ENCODE data around the gene COL17A1.
A peak's percentile ranks its signal among the peaks of the same experiment; 100 is the strongest.

The COL17A1 gene

DNA sequence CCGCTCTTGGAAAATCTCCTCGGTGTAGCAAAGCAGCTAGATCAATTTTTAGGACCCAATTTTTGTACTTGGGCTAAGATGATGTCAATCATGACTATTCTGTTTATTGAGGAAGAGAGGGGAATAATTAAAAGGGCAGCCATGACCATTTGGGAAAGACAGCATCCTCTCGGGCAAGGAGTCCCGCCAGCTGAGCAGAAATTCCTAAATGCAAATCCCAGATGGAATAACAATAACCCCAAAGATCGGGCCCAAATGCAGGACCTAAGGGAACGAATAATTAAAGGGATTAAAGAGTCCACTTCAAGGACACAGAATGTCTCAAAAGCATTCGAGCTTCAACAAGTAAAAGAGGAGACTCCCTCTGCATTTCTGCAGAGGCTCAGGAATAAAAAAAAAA, 18.7 kb downstream of the COL17A1 start:
- TF ChIP-seq RAD21 (IDR thresholded peaks at IDR 0.05; ENCODE audit: low read depth) (no peak), TEAD4 (IDR thresholded peaks at IDR 0.05) (no peak), EGR1 (IDR thresholded peaks at IDR 0.05) (no peak), NFIC (IDR thresholded peaks at IDR 0.05) (no peak), FOXM1 (IDR thresholded peaks at IDR 0.05; ENCODE audit: borderline replicate concordance, low read depth) (no peak), YY1 (IDR thresholded peaks at IDR 0.05; ENCODE audit: low read depth) (no peak)
- TF ChIP-seq, protein P1, sequence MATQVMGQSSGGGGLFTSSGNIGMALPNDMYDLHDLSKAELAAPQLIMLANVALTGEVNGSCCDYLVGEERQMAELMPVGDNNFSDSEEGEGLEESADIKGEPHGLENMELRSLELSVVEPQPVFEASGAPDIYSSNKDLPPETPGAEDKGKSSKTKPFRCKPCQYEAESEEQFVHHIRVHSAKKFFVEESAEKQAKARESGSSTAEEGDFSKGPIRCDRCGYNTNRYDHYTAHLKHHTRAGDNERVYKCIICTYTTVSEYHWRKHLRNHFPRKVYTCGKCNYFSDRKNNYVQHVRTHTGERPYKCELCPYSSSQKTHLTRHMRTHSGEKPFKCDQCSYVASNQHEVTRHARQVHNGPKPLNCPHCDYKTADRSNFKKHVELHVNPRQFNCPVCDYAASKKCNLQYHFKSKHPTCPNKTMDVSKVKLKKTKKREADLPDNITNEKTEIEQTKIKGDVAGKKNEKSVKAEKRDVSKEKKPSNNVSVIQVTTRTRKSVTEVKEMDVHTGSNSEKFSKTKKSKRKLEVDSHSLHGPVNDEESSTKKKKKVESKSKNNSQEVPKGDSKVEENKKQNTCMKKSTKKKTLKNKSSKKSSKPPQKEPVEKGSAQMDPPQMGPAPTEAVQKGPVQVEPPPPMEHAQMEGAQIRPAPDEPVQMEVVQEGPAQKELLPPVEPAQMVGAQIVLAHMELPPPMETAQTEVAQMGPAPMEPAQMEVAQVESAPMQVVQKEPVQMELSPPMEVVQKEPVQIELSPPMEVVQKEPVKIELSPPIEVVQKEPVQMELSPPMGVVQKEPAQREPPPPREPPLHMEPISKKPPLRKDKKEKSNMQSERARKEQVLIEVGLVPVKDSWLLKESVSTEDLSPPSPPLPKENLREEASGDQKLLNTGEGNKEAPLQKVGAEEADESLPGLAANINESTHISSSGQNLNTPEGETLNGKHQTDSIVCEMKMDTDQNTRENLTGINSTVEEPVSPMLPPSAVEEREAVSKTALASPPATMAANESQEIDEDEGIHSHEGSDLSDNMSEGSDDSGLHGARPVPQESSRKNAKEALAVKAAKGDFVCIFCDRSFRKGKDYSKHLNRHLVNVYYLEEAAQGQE (IDR thresholded peaks at IDR 0.05; ENCODE audit: low read depth): no peak
- TF ChIP-seq, protein P2, sequence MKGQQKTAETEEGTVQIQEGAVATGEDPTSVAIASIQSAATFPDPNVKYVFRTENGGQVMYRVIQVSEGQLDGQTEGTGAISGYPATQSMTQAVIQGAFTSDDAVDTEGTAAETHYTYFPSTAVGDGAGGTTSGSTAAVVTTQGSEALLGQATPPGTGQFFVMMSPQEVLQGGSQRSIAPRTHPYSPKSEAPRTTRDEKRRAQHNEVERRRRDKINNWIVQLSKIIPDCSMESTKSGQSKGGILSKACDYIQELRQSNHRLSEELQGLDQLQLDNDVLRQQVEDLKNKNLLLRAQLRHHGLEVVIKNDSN (IDR thresholded peaks at IDR 0.05): no peak

DNA sequence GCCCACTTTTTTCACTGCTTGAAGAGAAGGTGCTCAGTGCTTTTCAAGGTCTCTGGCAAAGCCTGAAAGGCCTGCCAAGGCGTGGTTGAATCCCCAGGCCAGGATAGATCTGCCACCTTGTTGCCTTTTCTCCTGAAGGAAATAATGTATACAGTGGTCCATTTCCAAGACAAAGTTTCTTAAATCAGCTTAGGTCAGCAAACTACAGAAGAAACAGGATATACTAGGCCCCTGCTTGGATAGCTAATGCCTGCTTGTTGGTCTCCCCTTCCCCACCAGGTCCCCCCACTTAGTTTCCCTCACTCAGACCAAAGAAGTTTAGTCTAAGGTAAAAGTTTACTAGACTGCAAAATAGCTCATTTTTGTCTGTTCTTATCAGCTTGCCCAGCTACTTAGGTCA, 19.9 kb downstream of the COL17A1 start:
- TF ChIP-seq ZBTB7A (IDR thresholded peaks at IDR 0.05; ENCODE audit: low read depth): no peak
- no peak for TF ChIP-seq EP300 (IDR thresholded peaks at IDR 0.05; ENCODE audit: borderline replicate concordance)
- TF ChIP-seq, protein P2 (IDR thresholded peaks at IDR 0.05): no peak
- TF ChIP-seq CEBPB (IDR thresholded peaks at IDR 0.05): no peak
- no peak for TF ChIP-seq EGR1 (IDR thresholded peaks at IDR 0.05)
- TF ChIP-seq RAD21 (IDR thresholded peaks at IDR 0.05; ENCODE audit: low read depth): no peak
- TF ChIP-seq, protein P1 (IDR thresholded peaks at IDR 0.05; ENCODE audit: low read depth): no peak
- TF ChIP-seq TEAD4 (IDR thresholded peaks at IDR 0.05): no peak
- no peak for TF ChIP-seq NFIC (IDR thresholded peaks at IDR 0.05)

DNA sequence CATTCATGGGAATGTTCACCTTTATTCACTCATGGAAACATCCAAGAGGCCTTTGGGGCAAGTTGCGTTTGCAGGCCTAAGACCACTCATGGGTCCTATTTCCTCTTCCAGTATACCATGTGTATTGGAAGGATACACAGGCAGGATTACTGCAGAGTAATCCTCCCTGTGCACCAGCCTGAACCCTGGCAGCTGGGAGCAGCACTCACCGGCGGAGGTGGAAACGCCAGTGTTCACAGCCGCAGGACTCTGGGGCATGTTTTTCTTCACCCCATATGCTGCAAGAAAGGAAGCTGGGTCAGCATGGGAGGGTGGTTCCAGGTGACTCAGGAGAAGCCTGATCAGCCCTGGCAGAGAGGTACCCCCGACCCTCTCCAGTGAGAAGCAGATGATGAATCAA, 24.5 kb downstream of the COL17A1 start:
- TF ChIP-seq EGR1 (IDR thresholded peaks at IDR 0.05) (no peak), CREB1 (IDR thresholded peaks at IDR 0.05; ENCODE audit: low read depth) (no peak), EP300 (IDR thresholded peaks at IDR 0.05; ENCODE audit: borderline replicate concordance) (no peak), TAF1 (IDR thresholded peaks at IDR 0.05; ENCODE audit: low read depth) (no peak)

GRCh38 chr10:104059364-104059763, 26.3 kb downstream of the COL17A1 start:
- TF ChIP-seq TEAD4 (IDR thresholded peaks at IDR 0.05): no peak
- no peak for TF ChIP-seq FOXM1 (IDR thresholded peaks at IDR 0.05; ENCODE audit: borderline replicate concordance, low read depth)
- TF ChIP-seq, protein P2 (IDR thresholded peaks at IDR 0.05): no peak
- TF ChIP-seq MAX (IDR thresholded peaks at IDR 0.05): no peak
- TF ChIP-seq TCF12 (IDR thresholded peaks at IDR 0.05; ENCODE audit: low read depth): no peak

- TF ChIP-seq NFIC (IDR thresholded peaks at IDR 0.05) (no peak), EGR1 (IDR thresholded peaks at IDR 0.05) (no peak)
Observed at GRCh38 chr10:104057717-104058116, 28.0 kb downstream of the COL17A1 start.

DNA sequence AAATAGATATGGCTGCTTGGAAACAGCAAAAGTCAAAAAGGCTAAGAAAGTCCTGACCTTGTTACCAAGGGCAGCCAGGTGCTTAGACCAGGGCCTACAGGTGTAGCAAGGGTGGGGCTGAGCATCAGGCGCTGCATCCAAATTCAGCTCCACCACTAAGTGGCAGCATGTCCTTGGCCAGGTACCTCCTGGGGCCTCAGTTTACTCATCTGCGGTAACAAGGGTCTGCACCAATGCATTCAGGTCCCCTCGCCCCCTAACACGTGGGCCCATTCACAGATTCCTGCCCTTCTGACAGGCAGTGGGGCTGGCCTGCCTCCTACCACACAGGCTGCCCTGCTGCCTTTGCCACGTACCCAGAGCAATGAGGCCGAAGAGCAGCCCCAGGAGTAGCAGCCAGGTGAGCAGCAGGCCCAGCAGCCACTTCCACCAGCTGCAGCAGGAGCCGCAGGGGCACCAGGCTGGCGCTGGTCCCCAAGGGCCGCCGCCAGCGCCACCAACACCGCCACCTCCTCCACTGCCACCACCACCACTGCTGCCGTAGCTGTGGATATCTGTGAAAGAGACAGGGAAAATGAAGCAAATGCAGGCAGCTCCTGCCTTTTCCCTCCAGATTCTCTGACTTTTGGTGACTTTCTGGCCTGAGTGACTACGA, 28.9 kb downstream of the COL17A1 start:
- TF ChIP-seq RAD21 (IDR thresholded peaks at IDR 0.05; ENCODE audit: low read depth) (peak; percentile 41; the same call in 1 of the 2 replicates), YY1 (IDR thresholded peaks at IDR 0.05; ENCODE audit: low read depth) (no peak)

- TF ChIP-seq RAD21 (IDR thresholded peaks at IDR 0.05; ENCODE audit: low read depth) (no peak), YY1 (IDR thresholded peaks at IDR 0.05; ENCODE audit: low read depth) (no peak), FOXM1 (IDR thresholded peaks at IDR 0.05; ENCODE audit: borderline replicate concordance, low read depth) (no peak)
Observed at GRCh38 chr10:104054430-104054829, 31.2 kb downstream of the COL17A1 start.

Measured in Ishikawa (cell line).